ENCODE measurements around the gene SPATA33. TPM values are rescaled to one million over a fixed set of nuclear protein-coding genes. Genes with fewer than 3 reads are reported as not detected.

The SPATA33 gene
- total RNA-seq, 1 experiment from 2014 or later: 12.0 TPM

DNA sequence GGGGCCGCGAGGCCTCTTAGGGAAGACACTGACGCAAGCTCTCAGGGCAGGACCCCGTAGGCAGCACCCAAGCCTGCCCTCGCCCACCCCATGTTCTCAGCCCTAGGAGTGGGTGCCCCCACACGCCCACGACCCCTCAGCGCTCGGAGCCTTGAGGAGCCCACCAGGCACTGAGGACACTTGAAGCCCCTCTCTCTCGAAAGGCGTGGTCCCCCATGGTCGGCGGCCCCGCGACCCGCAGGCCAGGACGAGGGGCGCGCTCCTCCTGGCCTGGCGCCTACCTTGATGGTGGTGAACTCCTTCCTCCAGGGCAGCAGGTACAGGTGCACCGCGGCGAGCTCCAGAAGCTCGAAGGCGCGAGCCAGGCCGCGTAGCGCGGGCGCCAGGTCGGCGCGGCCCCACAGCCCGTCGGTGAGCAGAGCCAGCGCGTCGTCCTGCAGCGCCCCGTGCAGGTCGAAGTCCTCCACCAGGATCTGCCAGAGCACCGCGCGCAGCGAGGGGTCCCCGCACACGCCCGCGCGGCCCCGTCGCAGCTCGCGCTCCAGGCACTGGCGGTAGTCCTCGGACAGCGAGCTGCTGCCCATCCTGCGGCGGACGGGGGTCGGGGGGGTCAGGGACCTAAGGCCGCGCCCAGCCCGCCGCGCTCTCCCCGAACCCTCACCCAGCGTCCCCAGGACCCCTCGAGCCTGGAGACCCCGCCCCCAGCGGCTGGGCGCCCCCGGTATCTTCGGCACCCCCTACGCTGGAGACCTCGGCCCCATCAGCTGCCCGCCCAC, 43.2 kb downstream of the SPATA33 start (continued):
- TF ChIP-seq, protein P1, sequence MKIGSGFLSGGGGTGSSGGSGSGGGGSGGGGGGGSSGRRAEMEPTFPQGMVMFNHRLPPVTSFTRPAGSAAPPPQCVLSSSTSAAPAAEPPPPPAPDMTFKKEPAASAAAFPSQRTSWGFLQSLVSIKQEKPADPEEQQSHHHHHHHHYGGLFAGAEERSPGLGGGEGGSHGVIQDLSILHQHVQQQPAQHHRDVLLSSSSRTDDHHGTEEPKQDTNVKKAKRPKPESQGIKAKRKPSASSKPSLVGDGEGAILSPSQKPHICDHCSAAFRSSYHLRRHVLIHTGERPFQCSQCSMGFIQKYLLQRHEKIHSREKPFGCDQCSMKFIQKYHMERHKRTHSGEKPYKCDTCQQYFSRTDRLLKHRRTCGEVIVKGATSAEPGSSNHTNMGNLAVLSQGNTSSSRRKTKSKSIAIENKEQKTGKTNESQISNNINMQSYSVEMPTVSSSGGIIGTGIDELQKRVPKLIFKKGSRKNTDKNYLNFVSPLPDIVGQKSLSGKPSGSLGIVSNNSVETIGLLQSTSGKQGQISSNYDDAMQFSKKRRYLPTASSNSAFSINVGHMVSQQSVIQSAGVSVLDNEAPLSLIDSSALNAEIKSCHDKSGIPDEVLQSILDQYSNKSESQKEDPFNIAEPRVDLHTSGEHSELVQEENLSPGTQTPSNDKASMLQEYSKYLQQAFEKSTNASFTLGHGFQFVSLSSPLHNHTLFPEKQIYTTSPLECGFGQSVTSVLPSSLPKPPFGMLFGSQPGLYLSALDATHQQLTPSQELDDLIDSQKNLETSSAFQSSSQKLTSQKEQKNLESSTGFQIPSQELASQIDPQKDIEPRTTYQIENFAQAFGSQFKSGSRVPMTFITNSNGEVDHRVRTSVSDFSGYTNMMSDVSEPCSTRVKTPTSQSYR (CRISPR knock-in tag; IDR thresholded peaks at IDR 0.05): 0 out of 2 replicates have a peak, but pooled peaks have one; percentile 3
- TF ChIP-seq KAT7 (CRISPR knock-in tag; IDR thresholded peaks at IDR 0.05; ENCODE audit: borderline replicate concordance) (peak; percentile 35; the same call in 1 of the 2 replicates), TCF7 (CRISPR knock-in tag; IDR thresholded peaks at IDR 0.05; ENCODE audit: low read depth) (no peak), FOXJ3 (CRISPR knock-in tag; IDR thresholded peaks at IDR 0.05; ENCODE audit: borderline replicate concordance) (no peak), SMAD4 (CRISPR knock-in tag; IDR thresholded peaks at IDR 0.05) (no peak), ELF4 (CRISPR knock-in tag; IDR thresholded peaks at IDR 0.05; ENCODE audit: low read depth) (0 out of 2 replicates have a peak, but pooled peaks have one; percentile 35), ZNF121 (CRISPR knock-in tag; IDR thresholded peaks at IDR 0.05) (0 out of 2 replicates have a peak, but pooled peaks have one; percentile 8)
- TF ChIP-seq, protein P2, sequence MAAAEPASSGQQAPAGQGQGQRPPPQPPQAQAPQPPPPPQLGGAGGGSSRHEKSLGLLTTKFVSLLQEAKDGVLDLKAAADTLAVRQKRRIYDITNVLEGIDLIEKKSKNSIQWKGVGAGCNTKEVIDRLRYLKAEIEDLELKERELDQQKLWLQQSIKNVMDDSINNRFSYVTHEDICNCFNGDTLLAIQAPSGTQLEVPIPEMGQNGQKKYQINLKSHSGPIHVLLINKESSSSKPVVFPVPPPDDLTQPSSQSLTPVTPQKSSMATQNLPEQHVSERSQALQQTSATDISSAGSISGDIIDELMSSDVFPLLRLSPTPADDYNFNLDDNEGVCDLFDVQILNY (CRISPR knock-in tag; IDR thresholded peaks at IDR 0.05): peak; percentile 74

DNA sequence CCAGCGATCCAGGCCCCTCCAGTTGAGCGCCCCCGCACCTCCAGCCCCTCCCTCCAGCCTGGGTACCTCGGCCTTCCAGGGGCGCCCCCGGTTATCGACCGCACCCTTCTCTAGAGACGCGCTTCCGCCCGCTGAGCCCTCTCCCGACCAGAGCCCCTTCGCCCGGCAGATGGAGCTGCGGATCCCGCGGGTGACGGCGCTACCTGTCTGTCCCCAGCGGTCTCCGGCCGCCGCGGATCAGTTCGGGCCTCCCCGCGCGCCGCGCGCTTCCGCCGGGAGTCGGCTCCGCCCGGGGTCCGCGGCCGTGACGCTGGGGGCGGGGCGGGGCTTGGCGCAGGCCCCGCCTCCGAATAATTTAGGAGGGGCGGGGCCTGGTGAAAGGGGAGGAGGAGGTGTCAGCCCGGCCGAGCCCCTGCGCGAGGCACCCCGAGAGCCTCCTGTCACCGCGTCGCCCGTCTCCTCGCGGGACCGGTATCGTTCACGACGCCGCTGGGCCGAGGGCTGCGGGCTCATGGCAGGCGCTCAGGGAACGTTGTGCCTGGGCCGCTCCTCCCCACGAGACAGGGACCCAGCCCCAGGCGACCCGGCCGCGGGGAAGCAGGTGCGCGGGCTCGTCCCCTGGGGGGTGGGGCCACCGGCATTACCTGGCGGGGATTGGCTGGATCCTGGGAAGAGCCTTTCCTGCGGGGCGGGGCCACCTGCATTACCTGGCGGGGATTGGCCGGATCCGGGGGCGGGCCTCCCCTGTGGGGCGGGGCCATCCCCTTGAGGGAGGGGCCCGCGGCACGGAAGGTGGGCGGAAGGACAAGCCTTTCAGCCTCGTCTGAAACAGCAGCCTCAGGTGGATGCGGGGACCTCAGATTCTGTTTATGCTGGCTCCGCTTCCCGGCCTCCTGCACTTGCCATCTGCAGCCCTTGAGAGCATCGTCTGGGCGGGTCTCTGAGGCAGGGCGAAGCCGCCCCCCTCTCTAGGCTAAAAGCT, 44.1 kb downstream of the SPATA33 start, which contains the start of gene SPATA2L:
SPATA2L (minus strand) TSS at position 281 of the 982 bp plus-strand sequence. CDS start 473 bp downstream, outside the sequence.
- Mint-ChIP-seq H3K4me3 (peak within 1 kb of the TSS; percentile 64), H3K36me3 (peaks cover 3% of the 10 kb centered on the region; the same call in 1 of the 2 replicates), H3K27me3 (ENCODE audit: low read depth) (peaks cover 34% of the 10 kb centered on the region), H3K4me1 (peaks cover 16% of the 10 kb centered on the region), H3K9me3 (no peaks in the 10 kb centered on the region), H3K27ac (no peak within 1 kb of the TSS)
- ChIA-PET POLR2A (interaction anchor here (2.6 kb wide), 1 partner anchor 10 kb away, joined by 18 read pairs; no protein-coding TSS in a partner anchor), CTCF (interaction anchor here (0.5 to 3.6 kb wide), 7 partner anchors 9 to 1142 kb away, joined by 3 to 36 read pairs (median 4); partner anchors contain the start of gene CDK10)
- peak; percentile 76 for ATAC-seq
- peak; percentile 99 for DNase-seq (ENCODE audit: low spot score)
- TF ChIP-seq, protein P3, sequence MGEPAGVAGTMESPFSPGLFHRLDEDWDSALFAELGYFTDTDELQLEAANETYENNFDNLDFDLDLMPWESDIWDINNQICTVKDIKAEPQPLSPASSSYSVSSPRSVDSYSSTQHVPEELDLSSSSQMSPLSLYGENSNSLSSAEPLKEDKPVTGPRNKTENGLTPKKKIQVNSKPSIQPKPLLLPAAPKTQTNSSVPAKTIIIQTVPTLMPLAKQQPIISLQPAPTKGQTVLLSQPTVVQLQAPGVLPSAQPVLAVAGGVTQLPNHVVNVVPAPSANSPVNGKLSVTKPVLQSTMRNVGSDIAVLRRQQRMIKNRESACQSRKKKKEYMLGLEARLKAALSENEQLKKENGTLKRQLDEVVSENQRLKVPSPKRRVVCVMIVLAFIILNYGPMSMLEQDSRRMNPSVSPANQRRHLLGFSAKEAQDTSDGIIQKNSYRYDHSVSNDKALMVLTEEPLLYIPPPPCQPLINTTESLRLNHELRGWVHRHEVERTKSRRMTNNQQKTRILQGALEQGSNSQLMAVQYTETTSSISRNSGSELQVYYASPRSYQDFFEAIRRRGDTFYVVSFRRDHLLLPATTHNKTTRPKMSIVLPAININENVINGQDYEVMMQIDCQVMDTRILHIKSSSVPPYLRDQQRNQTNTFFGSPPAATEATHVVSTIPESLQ (CRISPR knock-in tag; IDR thresholded peaks at IDR 0.05): no peak
- TF ChIP-seq, protein P4, sequence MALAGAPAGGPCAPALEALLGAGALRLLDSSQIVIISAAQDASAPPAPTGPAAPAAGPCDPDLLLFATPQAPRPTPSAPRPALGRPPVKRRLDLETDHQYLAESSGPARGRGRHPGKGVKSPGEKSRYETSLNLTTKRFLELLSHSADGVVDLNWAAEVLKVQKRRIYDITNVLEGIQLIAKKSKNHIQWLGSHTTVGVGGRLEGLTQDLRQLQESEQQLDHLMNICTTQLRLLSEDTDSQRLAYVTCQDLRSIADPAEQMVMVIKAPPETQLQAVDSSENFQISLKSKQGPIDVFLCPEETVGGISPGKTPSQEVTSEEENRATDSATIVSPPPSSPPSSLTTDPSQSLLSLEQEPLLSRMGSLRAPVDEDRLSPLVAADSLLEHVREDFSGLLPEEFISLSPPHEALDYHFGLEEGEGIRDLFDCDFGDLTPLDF (CRISPR knock-in tag; IDR thresholded peaks at IDR 0.05): no peak
- TF ChIP-seq NFYB (CRISPR knock-in tag; conservative IDR thresholded peaks at IDR 0.05; ENCODE audit: low read depth): peak; percentile 26; the same call in 1 of the 2 replicates
- no peak for TF ChIP-seq CBFB (CRISPR knock-in tag; IDR thresholded peaks at IDR 0.05; ENCODE audit: low read depth)
- TF ChIP-seq, protein P5, sequence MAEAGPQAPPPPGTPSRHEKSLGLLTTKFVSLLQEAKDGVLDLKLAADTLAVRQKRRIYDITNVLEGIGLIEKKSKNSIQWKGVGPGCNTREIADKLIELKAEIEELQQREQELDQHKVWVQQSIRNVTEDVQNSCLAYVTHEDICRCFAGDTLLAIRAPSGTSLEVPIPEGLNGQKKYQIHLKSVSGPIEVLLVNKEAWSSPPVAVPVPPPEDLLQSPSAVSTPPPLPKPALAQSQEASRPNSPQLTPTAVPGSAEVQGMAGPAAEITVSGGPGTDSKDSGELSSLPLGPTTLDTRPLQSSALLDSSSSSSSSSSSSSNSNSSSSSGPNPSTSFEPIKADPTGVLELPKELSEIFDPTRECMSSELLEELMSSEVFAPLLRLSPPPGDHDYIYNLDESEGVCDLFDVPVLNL (CRISPR knock-in tag; IDR thresholded peaks at IDR 0.05; ENCODE audit: borderline replicate concordance, low read depth): no peak
- no peak for TF ChIP-seq CREB1 (CRISPR knock-in tag; IDR thresholded peaks at IDR 0.05)
- no peak for TF ChIP-seq ZNF671 (CRISPR knock-in tag; IDR thresholded peaks at IDR 0.05)
- no peak for TF ChIP-seq ZNF416 (CRISPR knock-in tag; IDR thresholded peaks at IDR 0.05)
- no peak for TF ChIP-seq EMX1 (CRISPR knock-in tag; IDR thresholded peaks at IDR 0.05)
- no peak for TF ChIP-seq NR2C2 (CRISPR knock-in tag; IDR thresholded peaks at IDR 0.05)
- TF ChIP-seq CREM (CRISPR knock-in tag; IDR thresholded peaks at IDR 0.05): no peak
- TF ChIP-seq SP1 (CRISPR knock-in tag; conservative IDR thresholded peaks at IDR 0.05): peak; percentile 92
- TF ChIP-seq, protein P6, sequence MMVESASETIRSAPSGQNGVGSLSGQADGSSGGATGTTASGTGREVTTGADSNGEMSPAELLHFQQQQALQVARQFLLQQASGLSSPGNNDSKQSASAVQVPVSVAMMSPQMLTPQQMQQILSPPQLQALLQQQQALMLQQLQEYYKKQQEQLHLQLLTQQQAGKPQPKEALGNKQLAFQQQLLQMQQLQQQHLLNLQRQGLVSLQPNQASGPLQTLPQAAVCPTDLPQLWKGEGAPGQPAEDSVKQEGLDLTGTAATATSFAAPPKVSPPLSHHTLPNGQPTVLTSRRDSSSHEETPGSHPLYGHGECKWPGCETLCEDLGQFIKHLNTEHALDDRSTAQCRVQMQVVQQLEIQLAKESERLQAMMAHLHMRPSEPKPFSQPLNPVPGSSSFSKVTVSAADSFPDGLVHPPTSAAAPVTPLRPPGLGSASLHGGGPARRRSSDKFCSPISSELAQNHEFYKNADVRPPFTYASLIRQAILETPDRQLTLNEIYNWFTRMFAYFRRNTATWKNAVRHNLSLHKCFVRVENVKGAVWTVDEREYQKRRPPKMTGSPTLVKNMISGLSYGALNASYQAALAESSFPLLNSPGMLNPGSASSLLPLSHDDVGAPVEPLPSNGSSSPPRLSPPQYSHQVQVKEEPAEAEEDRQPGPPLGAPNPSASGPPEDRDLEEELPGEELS (CRISPR knock-in tag; IDR thresholded peaks at IDR 0.05): 0 out of 2 replicates have a peak, but pooled peaks have one; percentile 29

Measured in WTC11 (cell line).